K562 (cell line): Measurements from ENCODE around the gene UPF1. TPM values are rescaled to one million over a fixed set of nuclear protein-coding genes. Genes with fewer than 3 reads are reported as not detected.

ENCODE experiments used
- ARID1B ChIP-seq: fragments of 450-650 bp; IDR thresholded peaks from 2 replicates; pipeline ENCODE4 v1.6.1; 2016; ENCODE audit warnings: antibody characterized with exemption, mild to moderate bottlenecking, inconsistent platforms
- CGGBP1 ChIP-seq: fragments of 250-450 bp; sonication (Bioruptor Pico); IDR thresholded peaks from 2 replicates; pipeline ENCODE4 v1.9.0; 2021; ENCODE audit warnings: mild to moderate bottlenecking
- EZH2 ChIP-seq: IDR thresholded peaks from 2 replicates; pipeline ENCODE4 v1.6.1; 2012; ENCODE audit warnings: low read depth, mild to moderate bottlenecking, inconsistent platforms, low read length, borderline replicate concordance
- IRF2 ChIP-seq: sonication (generic); formaldehyde crosslinking; IDR thresholded peaks from 2 replicates; pipeline ENCODE4 v1.8.1; 2022; ENCODE audit warnings: mild to moderate bottlenecking, missing genetic modification reagents
- LCOR ChIP-seq: sonication (generic); formaldehyde crosslinking; IDR thresholded peaks from 2 replicates; pipeline ENCODE4 v1.8.0; 2022; ENCODE audit warnings: mild to moderate bottlenecking, missing genetic modification reagents
- MAX ChIP-seq: sonication (generic); formaldehyde crosslinking; IDR thresholded peaks from 2 replicates; pipeline ENCODE4 v1.9.0; 2022; ENCODE audit warnings: mild to moderate bottlenecking, missing genetic modification reagents
- POLR3A ChIP-seq: IDR thresholded peaks from 2 replicates; pipeline ENCODE4 v1.6.1; 2011; ENCODE audit warnings: borderline replicate concordance, mild to moderate bottlenecking, moderate library complexity; ENCODE audit not compliant: insufficient read length, insufficient read depth; ENCODE audit errors: extremely low read depth
- PTTG1 ChIP-seq: fragments of 450-650 bp; IDR thresholded peaks from 2 replicates; pipeline ENCODE4 v1.6.1; 2016; ENCODE audit warnings: low read depth, mild to moderate bottlenecking, missing genetic modification characterization, missing compliant biosample characterization
- RAD21 ChIP-seq, 2 experiments: fragments of 250-450 bp in 1 of 2; fragments of 450-650 bp in 1 of 2; sonication (Bioruptor Pico) in 1 of 2; formaldehyde crosslinking in 1 of 2; IDR thresholded peaks in 1 of 2; conservative IDR thresholded peaks in 1 of 2; 2 replicates each; pipeline versions ENCODE4 v1.4.0 to v1.8.0; 2020 to 2022; ENCODE audit warnings: mild to moderate bottlenecking in 2 of 2, moderate library complexity in 1 of 2
- RAD51 ChIP-seq: fragments of 450-650 bp; IDR thresholded peaks from 2 replicates; pipeline ENCODE4 v1.7.1; 2016; ENCODE audit warnings: low read depth, mild to moderate bottlenecking, borderline replicate concordance
- ZBTB33 ChIP-seq: sonication (generic); formaldehyde crosslinking; IDR thresholded peaks from 2 replicates; pipeline ENCODE4 v1.8.1; 2023; ENCODE audit warnings: mild to moderate bottlenecking, missing genetic modification reagents
- ZNF124 ChIP-seq: sonication (generic); formaldehyde crosslinking; IDR thresholded peaks from 2 replicates; pipeline ENCODE4 v1.8.1; 2022; ENCODE audit warnings: missing genetic modification reagents
- ZNF134 ChIP-seq: fragments of 250-450 bp; sonication (Bioruptor Pico); conservative IDR thresholded peaks from 2 replicates; pipeline ENCODE4 v1.4.0; 2020
- ZNF165 ChIP-seq: fragments of 250-450 bp; sonication (Bioruptor Pico); IDR thresholded peaks from 2 replicates; pipeline ENCODE4 v1.4.0; 2020; ENCODE audit warnings: borderline replicate concordance
- ZNF785 ChIP-seq: fragments of 250-450 bp; sonication (Bioruptor Pico); IDR thresholded peaks from 2 replicates; pipeline ENCODE4 v1.4.0; 2020; ENCODE audit warnings: mild to moderate bottlenecking
- polyA plus RNA-seq, 8 experiments: library from polyadenylated mRNA; depleted of rRNA in 4 of 8; stranded (reverse) in 5 of 8; unstranded in 3 of 8; fragments of >200 nt; fragmentation: Nextera tagmentation in 2 of 8; fragmentation: Illumina TruSeq in 1 of 8; extraction: Ambion mirVana in 2 of 8; extraction: Trizol in 1 of 8; gene quantifications; 2 replicates each; pipeline versions ENCODE4 v1.2.1 to v1.2.3, GENCODE V29; 2011 to 2014; ENCODE audit warnings: inconsistent platforms in 1 of 8, missing spikeins in 1 of 8
- total RNA-seq, 7 experiments: library from RNA; depleted of rRNA in 6 of 7; stranded (reverse); fragments of >200 nt in 6 of 7; fragmentation: Illumina TruSeq in 2 of 7; extraction: Trizol in 2 of 7; gene quantifications; 2 replicates each; pipeline versions ENCODE4 v1.2.1 to v1.2.3, GENCODE V29; 2011 to 2021; ENCODE audit warnings: low replicate concordance in 1 of 7
- TF ChIP-seq, protein P1 (sequence below): sonication (generic); formaldehyde crosslinking; IDR thresholded peaks from 2 replicates; pipeline ENCODE4 v1.9.0; 2022; ENCODE audit warnings: mild to moderate bottlenecking, missing genetic modification reagents

UPF1 gene
- total and polyA plus RNA-seq, 9 of the 15 experiments (the other 6 are each of a cell fraction or from before 2014, with no cell fraction given): 0.34 to 103 (median 27.9) TPM

DNA sequence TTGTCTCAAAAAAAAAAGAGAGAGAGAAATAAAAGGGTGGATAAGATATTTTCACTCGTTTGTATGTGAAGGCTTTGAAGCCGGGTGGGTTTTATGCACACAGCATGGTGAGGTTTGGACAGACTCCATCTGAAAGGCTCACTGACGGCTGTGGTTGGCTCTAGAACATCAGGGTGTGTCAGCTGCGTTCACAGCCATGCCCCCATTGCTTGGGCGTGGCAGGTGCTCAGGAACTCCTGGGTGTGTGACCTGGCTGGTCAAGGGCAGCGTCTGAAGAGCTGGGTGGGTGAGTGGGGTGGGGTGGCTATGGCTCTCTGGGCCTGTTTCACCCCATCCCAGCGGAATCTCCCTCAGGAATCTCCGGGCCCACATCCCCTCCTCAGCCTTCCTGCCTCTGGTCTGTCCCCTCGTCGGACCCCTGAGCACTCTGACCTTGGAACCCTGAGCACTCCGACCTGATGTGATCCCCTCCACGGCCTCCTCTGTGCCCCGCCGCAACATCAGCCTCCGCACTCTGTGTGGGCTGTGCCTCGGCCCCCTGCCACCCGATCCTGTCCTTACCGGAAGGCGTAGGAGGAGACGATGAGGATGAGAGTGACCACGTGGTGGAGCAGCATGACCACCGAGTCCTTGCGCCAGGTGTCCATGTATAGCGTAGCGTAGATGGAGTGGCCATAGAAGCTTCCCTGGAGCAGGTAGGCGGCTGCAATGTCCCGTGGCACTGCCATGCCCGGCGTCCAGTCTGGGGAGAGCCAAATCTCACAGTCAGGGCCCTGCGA is 52.0 kb downstream of the UPF1 start (continued):
- TF ChIP-seq ZBTB33 (CRISPR knock-in tag) (peak; percentile 21; the same call in 1 of the 2 replicates), RAD51 (peak; percentile 23; the same call in 1 of the 2 replicates), LCOR (CRISPR knock-in tag) (no peak), CGGBP1 (CRISPR knock-in tag) (no peak), ZNF124 (no peak), MAX (CRISPR knock-in tag) (peak; percentile 62; the same call in 1 of the 2 replicates), EZH2 (no peak), RAD21 (CRISPR knock-in tag; conservative IDR thresholded peaks at IDR 0.05 in 1 of 2, IDR thresholded peaks at IDR 0.05 in 1 of 2) (peak in 1 of 2 experiments; percentile 61; a peak in 2 of 4 replicates), ZNF165 (no peak), IRF2 (no peak), PTTG1 (tag) (no peak), ZNF785 (CRISPR knock-in tag) (no peak), POLR3A (no peak), ZNF134 (no peak), ARID1B (no peak)
- TF ChIP-seq, protein P1, sequence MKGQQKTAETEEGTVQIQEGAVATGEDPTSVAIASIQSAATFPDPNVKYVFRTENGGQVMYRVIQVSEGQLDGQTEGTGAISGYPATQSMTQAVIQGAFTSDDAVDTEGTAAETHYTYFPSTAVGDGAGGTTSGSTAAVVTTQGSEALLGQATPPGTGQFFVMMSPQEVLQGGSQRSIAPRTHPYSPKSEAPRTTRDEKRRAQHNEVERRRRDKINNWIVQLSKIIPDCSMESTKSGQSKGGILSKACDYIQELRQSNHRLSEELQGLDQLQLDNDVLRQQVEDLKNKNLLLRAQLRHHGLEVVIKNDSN (CRISPR knock-in tag): peak; percentile 78
